Natural killer cell (primary cell): ENCODE measurements around the gene LIMS1. TPM values are rescaled to one million over a fixed set of nuclear protein-coding genes. Genes with fewer than 3 reads are reported as not detected.
"Not testable (repeated sequence)": the region's sequence is repeated elsewhere in the genome, so short reads cannot be mapped to it uniquely, and the experiment has no call there.

Experiments
- ATAC-seq, 3 donors: fragments of 150-1000 bp in 2 of 3; fragments of 200-7000 bp in 1 of 3; cut with Tn5 transposase; 1 replicate in 1 of 3; 2 replicates in 2 of 3; pipeline ENCODE4 v1.10.0; 2021; ENCODE audit warnings: mild to moderate bottlenecking in 2 of 3, moderate library complexity in 2 of 3
- DNase-seq, 2 donors: peaks; one replicate each; pipeline versions ENCODE4 v3.0.0 to v3.0.0-alpha.2; 2013 to 2021; ENCODE audit warnings: mixed read lengths in 1 of 2
- H3K27ac ChIP-seq: one replicate; pipeline ENCODE4 v1.5.1; 2013; ENCODE audit warnings: mild to moderate bottlenecking, low read length
- H3K27me3 ChIP-seq: one replicate; pipeline ENCODE4 v1.6.1; 2013; ENCODE audit warnings: low read length; ENCODE audit not compliant: control insufficient read depth, insufficient read depth
- H3K36me3 ChIP-seq: one replicate; pipeline ENCODE4 v1.6.1; 2013; ENCODE audit warnings: low read length; ENCODE audit not compliant: control insufficient read depth, insufficient read depth
- H3K4me1 ChIP-seq: one replicate; pipeline ENCODE4 v1.6.1; 2013; ENCODE audit warnings: low read length; ENCODE audit not compliant: control insufficient read depth, insufficient read depth
- H3K4me3 ChIP-seq: one replicate; pipeline ENCODE4 v1.5.1; 2013; ENCODE audit warnings: low read length
- H3K9me3 ChIP-seq: one replicate; pipeline ENCODE4 v1.6.1; 2013; ENCODE audit warnings: low read length; ENCODE audit not compliant: control insufficient read depth, insufficient read depth
- H3K27ac Mint-ChIP-seq, 2 donors: one replicate each; pipeline ENCODE4 v1.8.0; 2022; ENCODE audit warnings: mild to moderate bottlenecking in 2 of 2, mixed read lengths in 2 of 2, moderate library complexity in 1 of 2
- H3K27me3 Mint-ChIP-seq, 2 donors: one replicate each; pipeline ENCODE4 v1.8.0; 2022; ENCODE audit warnings: low read depth in 2 of 2, mixed read lengths in 2 of 2
- H3K36me3 Mint-ChIP-seq: one replicate; pipeline ENCODE4 v1.8.0; 2022; ENCODE audit warnings: mixed read lengths
- H3K4me1 Mint-ChIP-seq, 2 donors: one replicate each; pipeline ENCODE4 v1.8.0; 2022; ENCODE audit warnings: mixed read lengths in 2 of 2
- H3K4me3 Mint-ChIP-seq: one replicate; pipeline ENCODE4 v1.8.0; 2022; ENCODE audit warnings: mild to moderate bottlenecking, moderate library complexity, mixed read lengths
- H3K9me3 Mint-ChIP-seq, 2 donors: one replicate each; pipeline ENCODE4 v1.8.0; 2022; ENCODE audit warnings: mixed read lengths in 2 of 2
- WGBS: methylation state at CpG from one replicate; pipeline ENCODE4 v1.1.7; 2013; ENCODE audit warnings: missing lambda C conversion rate; ENCODE audit not compliant: insufficient coverage; 5-methylcytosine and 5-hydroxymethylcytosine counted together
- intact Hi-C: fragments of 100-400 bp; cut with micrococcal nuclease; formaldehyde crosslinking; loops from one replicate; pipeline ENCODE4 v1.14.2; 2022
- total RNA-seq, 4 donors: library from RNA; stranded (reverse); fragments of 120-200 nt in 1 of 4; gene quantifications; one replicate each; pipeline versions ENCODE4 v1.2.3 to v1.2.4, GENCODE V29; 2013 to 2022

Gene LIMS1
- total RNA-seq, 3 donors from 2014 or later (not counting 1 experiment from before 2014, with no cell fraction given) = 31.6 to 41.4 (median 34.8) TPM

GRCh38 chr2:108655270-108655669, 121.0 kb downstream of the LIMS1 start:
- H3K4me1 ChIP-seq, H3K9me3 ChIP-seq, H3K4me3 Mint-ChIP-seq, DNase-seq, ATAC-seq, H3K4me3 ChIP-seq, H3K27ac ChIP-seq, intact Hi-C loops, H3K9me3 Mint-ChIP-seq, H3K27me3 ChIP-seq, H3K4me1 Mint-ChIP-seq, H3K36me3 Mint-ChIP-seq, H3K27me3 Mint-ChIP-seq, H3K36me3 ChIP-seq, H3K27ac Mint-ChIP-seq: not testable (repeated sequence)
- WGBS = no CpG with 5 or more reads among the region's 13 CpGs

- H3K9me3 ChIP-seq, H3K9me3 Mint-ChIP-seq, ATAC-seq, H3K4me1 Mint-ChIP-seq, DNase-seq, H3K27ac ChIP-seq, H3K36me3 Mint-ChIP-seq, H3K27me3 ChIP-seq, H3K27me3 Mint-ChIP-seq, H3K4me3 ChIP-seq, intact Hi-C loops, H3K4me3 Mint-ChIP-seq, H3K36me3 ChIP-seq, H3K4me1 ChIP-seq, H3K27ac Mint-ChIP-seq: not testable (repeated sequence)
These were observed 122.0 kb downstream of the LIMS1 start for GRCh38 chr2:108656282-108656681.

GRCh38 chr2:108657517-108657916, 123.2 kb downstream of the LIMS1 start:
- H3K27me3 ChIP-seq, H3K36me3 ChIP-seq, ATAC-seq, H3K36me3 Mint-ChIP-seq, H3K9me3 Mint-ChIP-seq, H3K27ac Mint-ChIP-seq, H3K4me3 Mint-ChIP-seq, H3K27me3 Mint-ChIP-seq, H3K27ac ChIP-seq, intact Hi-C loops, H3K4me1 Mint-ChIP-seq, H3K4me1 ChIP-seq, DNase-seq, H3K9me3 ChIP-seq, H3K4me3 ChIP-seq: not testable (repeated sequence)
- WGBS = no CpG with 5 or more reads among the region's 4 CpGs

- DNase-seq, H3K36me3 ChIP-seq, H3K9me3 Mint-ChIP-seq, H3K36me3 Mint-ChIP-seq, H3K27ac ChIP-seq, H3K4me3 ChIP-seq, H3K9me3 ChIP-seq, H3K4me1 ChIP-seq, H3K27ac Mint-ChIP-seq, H3K27me3 ChIP-seq, intact Hi-C loops, H3K27me3 Mint-ChIP-seq, H3K4me3 Mint-ChIP-seq, H3K4me1 Mint-ChIP-seq: not testable (repeated sequence)
- peak in 1 of 3 donors; percentile 43 for ATAC-seq
- 100% methylated on average over 1 of the region's 7 CpGs for WGBS
These were observed 124.3 kb downstream of the LIMS1 start for GRCh38 chr2:108658553-108658952.

GRCh38 chr2:108661493-108661892, 127.2 kb downstream of the LIMS1 start:
- H3K4me3 Mint-ChIP-seq, intact Hi-C loops: not testable (repeated sequence)

GRCh38 chr2:108662207-108662612, 127.9 kb downstream of the LIMS1 start:
- H3K27ac ChIP-seq, H3K36me3 Mint-ChIP-seq, H3K4me3 Mint-ChIP-seq, H3K4me1 Mint-ChIP-seq, H3K4me3 ChIP-seq, H3K4me1 ChIP-seq, DNase-seq, H3K27ac Mint-ChIP-seq, H3K9me3 ChIP-seq, H3K9me3 Mint-ChIP-seq, H3K27me3 Mint-ChIP-seq, H3K36me3 ChIP-seq, H3K27me3 ChIP-seq, intact Hi-C loops: not testable (repeated sequence)
- WGBS = 80% methylated on average over 1 of the region's 5 CpGs
- ATAC-seq = peak in 1 of 3 donors; percentile 31

More at GRCh38 chr2:108661493-108661892, 127.2 kb downstream of the LIMS1 start:
- H3K27ac ChIP-seq, H3K36me3 Mint-ChIP-seq, H3K27me3 ChIP-seq, H3K9me3 ChIP-seq, H3K4me3 ChIP-seq, H3K4me1 Mint-ChIP-seq, ATAC-seq, H3K27ac Mint-ChIP-seq, H3K4me1 ChIP-seq, H3K36me3 ChIP-seq, H3K9me3 Mint-ChIP-seq, DNase-seq, H3K27me3 Mint-ChIP-seq: not testable (repeated sequence)
- WGBS = 96% methylated on average over 3 of the region's 4 CpGs

GRCh38 chr2:108663346-108663745, 129.1 kb downstream of the LIMS1 start:
- not testable (repeated sequence) for H3K4me3 ChIP-seq

GRCh38 chr2:108664089-108664488, 129.8 kb downstream of the LIMS1 start:
- intact Hi-C loops, H3K27ac Mint-ChIP-seq, H3K27ac ChIP-seq, H3K36me3 ChIP-seq, DNase-seq, H3K4me3 ChIP-seq, H3K4me3 Mint-ChIP-seq, ATAC-seq, H3K4me1 ChIP-seq, H3K36me3 Mint-ChIP-seq, H3K27me3 Mint-ChIP-seq, H3K27me3 ChIP-seq, H3K9me3 ChIP-seq, H3K4me1 Mint-ChIP-seq, H3K9me3 Mint-ChIP-seq: not testable (repeated sequence)
- WGBS = 14% methylated on average over 1 of the region's 3 CpGs

More at GRCh38 chr2:108663346-108663745, 129.1 kb downstream of the LIMS1 start:
- intact Hi-C loops, H3K27me3 ChIP-seq, H3K4me1 Mint-ChIP-seq, H3K36me3 ChIP-seq, H3K4me3 Mint-ChIP-seq, DNase-seq, ATAC-seq, H3K9me3 ChIP-seq, H3K4me1 ChIP-seq, H3K27ac ChIP-seq, H3K27ac Mint-ChIP-seq, H3K36me3 Mint-ChIP-seq, H3K9me3 Mint-ChIP-seq, H3K27me3 Mint-ChIP-seq: not testable (repeated sequence)
- WGBS = no CpG with 5 or more reads among the region's 2 CpGs
